Amygdala (tissue), 56 donors: Measurements from ENCODE around the gene AMH.
A peak's percentile ranks its signal among the peaks of the same experiment; 100 is the strongest.

Experiments used
- DNase-seq, 56 donors: peaks; one replicate each; lab custom pipeline; 2025; lab: John Stamatoyannopoulos, UW

Gene AMH

GRCh38 chr19:2219726-2220125 lies 29.4 kb upstream of the AMH start:
- no peak for DNase-seq

GRCh38 chr19:2221250-2221831 lies 27.8 kb upstream of the AMH start:
- DNase-seq = no peak

- DNase-seq = no peak
These were observed 27.2 kb upstream of the AMH start for GRCh38 chr19:2221918-2222317.

GRCh38 chr19:2223391-2223790 lies 25.7 kb upstream of the AMH start:
- DNase-seq = no peak

GRCh38 chr19:2223959-2224358 lies 25.2 kb upstream of the AMH start:
- no peak for DNase-seq

GRCh38 chr19:2224754-2225349 lies 24.3 kb upstream of the AMH start:
- DNase-seq = peak in 1 of 56 donors; percentile 19

- DNase-seq = no peak
These were observed 23.6 kb upstream of the AMH start for GRCh38 chr19:2225415-2226050.

- DNase-seq = no peak
These were observed 22.9 kb upstream of the AMH start for GRCh38 chr19:2226051-2226839.

- DNase-seq = no peak
These were observed 22.2 kb upstream of the AMH start for GRCh38 chr19:2226840-2227360.

- DNase-seq = peak in 3 of 56 donors; percentile 21 to 39 (median 24)
These were observed 21.5 kb upstream of the AMH start for GRCh38 chr19:2227415-2228156.

GRCh38 chr19:2228157-2229030 lies 20.7 kb upstream of the AMH start:
- DNase-seq = no peak

GRCh38 chr19:2229103-2230032 lies 19.8 kb upstream of the AMH start:
- DNase-seq = no peak

- DNase-seq = no peak
These were observed 19.0 kb upstream of the AMH start for GRCh38 chr19:2230033-2230531.

- DNase-seq = no peak
These were observed 18.2 kb upstream of the AMH start for GRCh38 chr19:2230807-2231533.

- peak in 3 of 56 donors; percentile 11 to 16 (median 11) for DNase-seq
These were observed 17.4 kb upstream of the AMH start for GRCh38 chr19:2231621-2232221.

- DNase-seq = no peak
These were observed 16.6 kb upstream of the AMH start for GRCh38 chr19:2232286-2233151.
